ENCODE results near the gene GNPTAB. TPM values are rescaled to one million over a fixed set of nuclear protein-coding genes. Genes with fewer than 3 reads are reported as not detected.

The GNPTAB gene
- total and polyA plus RNA-seq, 2 of the 13 experiments (the other 11 are each of a cell fraction or from before 2014, with no cell fraction given): 13.6 to 19.4 TPM

- no peak for TF ChIP-seq ZBTB46 (CRISPR knock-in tag; IDR thresholded peaks at IDR 0.05; ENCODE audit: borderline replicate concordance)
- TF ChIP-seq SMARCE1 (IDR thresholded peaks at IDR 0.05; ENCODE audit: borderline replicate concordance): no peak
- TF ChIP-seq TFAP4 (IDR thresholded peaks at IDR 0.05; ENCODE audit: borderline replicate concordance, low read depth): 0 out of 2 replicates have a peak, but pooled peaks have one; percentile 50
- TF ChIP-seq ZNF704 (CRISPR knock-in tag; IDR thresholded peaks at IDR 0.05; ENCODE audit: borderline replicate concordance): no peak
- TF ChIP-seq PRDM10 (CRISPR knock-in tag; IDR thresholded peaks at IDR 0.05; ENCODE audit: low read depth): no peak
- peak; percentile 86; the same call in 1 of the 2 replicates for TF ChIP-seq SOX5 (CRISPR knock-in tag; IDR thresholded peaks at IDR 0.05; ENCODE audit: borderline replicate concordance)
- peak; percentile 69 for TF ChIP-seq ZNF644 (CRISPR knock-in tag; IDR thresholded peaks at IDR 0.05; ENCODE audit: low read depth)
- TF ChIP-seq TRAFD1 (CRISPR knock-in tag; IDR thresholded peaks at IDR 0.05; ENCODE audit: borderline replicate concordance): no peak
- TF ChIP-seq CERS6 (CRISPR knock-in tag; IDR thresholded peaks at IDR 0.05): no peak
- no peak for TF ChIP-seq ZNF224 (CRISPR knock-in tag; IDR thresholded peaks at IDR 0.05)
- peak; percentile 64; the same call in 1 of the 2 replicates for TF ChIP-seq ATF2 (CRISPR knock-in tag; IDR thresholded peaks at IDR 0.05)
- TF ChIP-seq TCF7L2 (IDR thresholded peaks at IDR 0.05; ENCODE audit: low read depth, low read length): no peak
- TF ChIP-seq ZUFSP (CRISPR knock-in tag; IDR thresholded peaks at IDR 0.05; ENCODE audit: borderline replicate concordance): no peak
Observed at GRCh38 chr12:101713059-101713682, 117.6 kb downstream of the GNPTAB start (continued).
